Measurements from ENCODE around the gene RNU6-8. TPM values are rescaled to one million over a fixed set of nuclear protein-coding genes. Genes with fewer than 3 reads are reported as not detected.

The RNU6-8 gene
- total RNA-seq, 1 donor from 2014 or later = not detected

GRCh38 chr14:32166029-32166428, 37.0 kb downstream of the RNU6-8 start:
- Mint-ChIP-seq H3K27ac (no peak overlapping the region), H3K36me3 (ENCODE audit: low read depth) (no peaks in the 10 kb centered on the region), H3K27me3 (no peaks in the 10 kb centered on the region), H3K9me3 (no peaks in the 10 kb centered on the region), H3K4me1 (peaks cover 15% of the 10 kb centered on the region), H3K4me3 (no peak overlapping the region)
- intact Hi-C loops (cut with micrococcal nuclease) = no loop called here
- CTCF ChIA-PET = no interaction called here
- no peak for DNase-seq
- ATAC-seq (ENCODE audit: low read depth) = no peak
- TF ChIP-seq CTCF (IDR thresholded peaks at IDR 0.05) = no peak
- POLR2A ChIA-PET = no interaction called here

Other genes with a start within 250 kb of the RNU6-8 start
- 51.6 and 54.4 TPM in 2 replicates for gene ARHGAP5, start 126.0 kb downstream of the RNU6-8 start, total RNA-seq
- gene RNU6-7, start 1.2 kb downstream of the RNU6-8 start, total RNA-seq = not detected in 2 replicates
- 0.53 and 1.2 TPM in 2 replicates for gene AKAP6, start 126.0 kb upstream of the RNU6-8 start, total RNA-seq

All from activated B cell treated with CpG ODN at 0.5 μM for 24 hours (primary cell).